AG10803 (cell line): ENCODE results near the gene STK32B.
"Not testable (repeated sequence)": the region's sequence is repeated elsewhere in the genome, so short reads cannot be mapped to it uniquely, and the experiment has no call there.

Experiments used
- DNase-seq: peaks from one replicate; pipeline ENCODE4 v3.0.0; 2010; ENCODE audit warnings: low read depth
- H3K4me3 ChIP-seq: 2 replicates; pipeline ENCODE4 v1.5.1; 2011; ENCODE audit warnings: mild to moderate bottlenecking, low read length, control low read depth
- CTCF ChIP-seq: conservative IDR thresholded peaks from 2 replicates; pipeline ENCODE4 v1.5.1; 2011; ENCODE audit warnings: mild to moderate bottlenecking, low read length, control low read depth, inconsistent platforms

Gene STK32B

DNA sequence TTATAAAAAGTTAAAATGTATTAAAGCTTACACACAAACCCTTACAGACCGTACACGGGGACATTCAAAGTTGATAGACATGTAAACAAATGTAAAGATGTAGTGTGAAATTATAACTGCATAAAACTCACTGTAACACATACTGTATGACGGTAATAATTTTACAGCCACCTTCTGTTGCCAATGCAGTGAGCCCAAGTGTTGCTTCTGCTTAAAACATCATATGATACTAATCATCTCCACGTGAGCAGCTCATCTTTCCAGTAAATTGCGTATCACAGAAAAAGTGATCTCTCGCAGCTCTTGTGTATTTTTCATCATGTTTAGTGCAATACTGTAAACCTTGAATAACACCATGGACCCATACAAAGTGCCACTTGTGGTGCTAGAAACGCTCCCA, 233.2 kb downstream of the STK32B start:
- TF ChIP-seq CTCF = no peak
- peak; percentile 12 for DNase-seq
- no peak overlapping the region for H3K4me3 ChIP-seq

GRCh38 chr4:5292101-5292500, 240.8 kb downstream of the STK32B start:
- DNase-seq = no peak
- no peak overlapping the region for H3K4me3 ChIP-seq
- no peak for TF ChIP-seq CTCF

DNA sequence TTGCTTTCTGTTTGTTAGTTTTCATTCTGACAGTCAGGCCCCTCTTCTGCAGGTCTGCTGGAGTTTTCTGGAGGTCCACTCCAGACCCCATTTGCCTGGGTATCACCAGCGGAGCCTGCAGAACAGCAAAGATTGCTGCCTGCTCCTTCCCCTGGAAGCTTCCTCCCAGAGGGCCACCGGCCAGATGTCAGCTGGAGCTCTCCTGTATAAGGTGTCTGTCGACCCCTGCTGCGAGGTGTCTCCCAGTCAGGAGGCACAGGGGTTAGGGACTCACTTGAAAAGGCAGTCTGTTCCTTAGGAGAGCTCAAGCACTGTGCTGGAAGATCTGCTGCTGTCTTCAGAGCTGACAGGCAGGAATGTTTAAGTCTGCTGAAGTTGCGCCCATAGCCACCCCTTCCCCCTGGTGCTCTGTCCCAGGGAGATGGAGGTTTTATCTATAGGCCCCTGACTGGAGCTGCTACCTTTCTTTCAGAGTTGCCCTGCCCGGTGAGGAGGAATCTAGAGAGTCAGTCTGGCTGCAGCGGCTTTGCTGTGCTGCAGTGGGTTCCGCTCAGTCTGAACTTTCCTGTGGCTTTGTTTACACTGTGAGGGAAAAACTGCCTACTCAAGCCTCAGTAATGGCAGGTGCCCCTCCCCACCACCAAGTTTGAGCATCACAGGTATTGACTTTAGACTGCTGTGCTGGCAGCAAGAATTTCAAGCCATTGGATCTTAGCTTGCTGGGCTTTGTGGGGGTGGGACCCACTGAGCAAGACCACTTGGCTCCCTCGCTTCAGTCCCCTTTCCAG, 246.9 kb downstream of the STK32B start:
- not testable (repeated sequence) for DNase-seq, H3K4me3 ChIP-seq

DNA sequence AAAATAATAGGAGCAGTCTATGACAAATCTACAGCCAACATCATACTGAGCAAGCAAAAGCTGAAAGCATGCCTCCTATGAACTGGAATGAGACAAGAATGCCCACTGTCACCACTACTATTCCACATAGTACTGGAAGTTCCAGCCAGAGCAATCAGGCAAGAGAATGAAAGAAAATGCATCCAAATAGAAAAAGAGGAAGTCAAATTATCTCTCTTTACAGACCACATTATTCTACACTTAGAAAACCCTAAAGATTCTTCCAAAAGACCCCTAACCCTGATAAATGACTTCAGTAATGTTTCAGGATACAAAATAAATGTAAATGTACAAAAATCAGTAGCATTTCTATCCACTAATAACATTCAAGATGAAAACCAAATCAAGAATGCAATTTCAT, 249.0 kb downstream of the STK32B start:
- no peak overlapping the region for H3K4me3 ChIP-seq
- TF ChIP-seq CTCF = no peak
- DNase-seq = no peak

DNA sequence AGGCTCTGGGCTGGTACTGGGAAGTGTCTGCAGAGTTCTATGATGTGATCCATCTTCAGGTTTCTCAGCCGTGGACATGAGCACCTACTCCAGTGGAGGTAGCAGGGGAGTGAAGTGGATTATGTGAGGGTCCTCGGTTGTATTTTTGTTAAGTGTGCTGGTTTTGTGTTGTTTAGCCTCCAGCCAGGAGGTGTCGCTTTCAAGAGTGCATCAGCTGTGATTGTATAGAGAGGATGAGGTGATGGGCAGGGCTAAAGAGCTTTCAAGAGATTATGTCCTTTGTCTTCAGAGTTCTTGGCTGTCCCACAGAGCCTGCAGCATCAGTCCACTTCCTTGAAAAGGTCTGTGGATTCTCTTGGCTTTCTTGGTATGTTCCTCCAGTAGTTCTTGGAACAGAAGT, 256.6 kb downstream of the STK32B start:
- no peak for TF ChIP-seq CTCF
- H3K4me3 ChIP-seq = no peak overlapping the region
- DNase-seq = no peak

DNA sequence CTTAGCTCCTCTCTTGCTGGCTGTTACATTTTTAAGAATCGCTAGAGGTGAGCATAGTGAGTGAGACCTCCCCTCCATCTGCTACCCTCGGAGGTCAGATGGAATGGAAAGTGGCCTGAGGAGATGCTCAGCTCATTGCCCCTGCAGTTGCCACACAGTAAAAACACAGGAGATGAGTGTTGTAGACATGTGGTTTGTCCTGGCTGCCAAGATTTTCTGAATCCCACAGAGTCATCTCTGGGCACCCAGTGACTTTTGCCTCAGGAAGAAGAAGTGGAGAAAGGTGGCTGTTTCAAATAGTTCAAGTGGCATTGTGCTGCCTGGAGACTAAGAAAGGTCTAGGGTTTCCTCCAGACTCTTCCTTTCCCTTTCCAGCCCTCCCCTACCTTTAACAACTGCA, 271.0 kb downstream of the STK32B start:
- TF ChIP-seq CTCF = no peak
- peak; percentile 19 for DNase-seq
- no peak overlapping the region for H3K4me3 ChIP-seq

- TF ChIP-seq CTCF = no peak
- no peak for DNase-seq
- no peak overlapping the region for H3K4me3 ChIP-seq
These were observed 279.2 kb downstream of the STK32B start for GRCh38 chr4:5330339-5330989.
